GM20431 (cell line): Measurements from ENCODE around the gene SLC35E2B.
"Not testable (repeated sequence)": the region's sequence is repeated elsewhere in the genome, so short reads cannot be mapped to it uniquely, and the experiment has no call there.

ENCODE experiments used
- in situ Hi-C: fragments of 300-500 bp; cut with MseI, MboI; formaldehyde crosslinking; loops from one replicate; pipeline ENCODE4 v1.15.0; 2020; ENCODE audit warnings: low sequenced_read_pairs; ENCODE audit not compliant: unreplicated experiment

SLC35E2B gene

DNA sequence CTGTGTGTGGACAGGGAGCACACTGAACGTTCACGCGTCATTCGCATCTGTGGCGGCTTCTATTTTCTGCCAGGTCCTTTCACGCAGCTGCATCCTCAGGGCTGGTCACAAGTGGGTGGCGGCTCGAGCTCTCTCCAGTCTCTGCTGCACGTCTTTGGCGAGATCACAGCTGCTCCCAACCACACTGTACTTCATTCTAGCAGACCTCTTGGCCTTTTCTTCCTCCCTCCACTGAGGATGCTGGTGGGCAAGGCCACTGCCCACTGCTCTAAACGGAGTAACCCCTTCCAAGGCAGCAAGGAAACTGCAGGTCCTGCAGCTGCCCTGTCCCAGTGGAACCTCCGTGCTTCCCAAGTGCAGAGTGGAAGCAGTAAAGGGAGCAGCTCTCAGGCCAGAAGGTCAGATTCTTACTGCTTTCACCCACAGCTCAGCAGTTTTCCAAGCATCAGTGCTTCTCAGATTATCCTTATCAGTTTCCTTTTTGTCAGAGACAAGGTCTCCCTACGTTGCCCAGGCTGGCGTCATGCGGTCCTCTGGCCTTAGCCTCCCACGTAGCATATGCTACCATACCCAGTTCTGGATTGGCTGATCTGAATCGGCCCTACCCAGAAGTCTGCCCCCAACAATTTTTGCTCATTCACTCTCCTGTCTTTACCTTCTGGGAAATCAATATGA, 44.9 kb downstream of the SLC35E2B start:
- in situ Hi-C loops: not testable (repeated sequence)

DNA sequence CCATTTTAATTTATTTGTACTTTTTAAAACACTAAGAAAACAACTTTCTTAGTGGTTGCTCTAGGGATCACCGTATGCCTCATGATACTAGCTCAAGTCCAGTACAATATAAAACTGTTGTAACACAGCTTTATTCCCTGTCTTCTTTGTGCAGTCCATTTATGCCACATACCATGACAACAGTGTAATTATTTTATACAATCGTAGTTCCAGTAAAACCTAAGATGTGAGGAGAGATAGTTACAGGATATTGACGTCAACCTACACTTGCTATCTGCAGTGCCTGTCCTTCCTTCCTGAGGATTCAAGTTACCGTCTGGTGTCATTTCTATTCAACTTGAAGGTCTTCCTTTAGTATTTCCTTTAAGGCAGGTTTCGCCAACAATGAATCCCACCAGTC, 46.3 kb downstream of the SLC35E2B start:
- in situ Hi-C loops: not testable (repeated sequence)

DNA sequence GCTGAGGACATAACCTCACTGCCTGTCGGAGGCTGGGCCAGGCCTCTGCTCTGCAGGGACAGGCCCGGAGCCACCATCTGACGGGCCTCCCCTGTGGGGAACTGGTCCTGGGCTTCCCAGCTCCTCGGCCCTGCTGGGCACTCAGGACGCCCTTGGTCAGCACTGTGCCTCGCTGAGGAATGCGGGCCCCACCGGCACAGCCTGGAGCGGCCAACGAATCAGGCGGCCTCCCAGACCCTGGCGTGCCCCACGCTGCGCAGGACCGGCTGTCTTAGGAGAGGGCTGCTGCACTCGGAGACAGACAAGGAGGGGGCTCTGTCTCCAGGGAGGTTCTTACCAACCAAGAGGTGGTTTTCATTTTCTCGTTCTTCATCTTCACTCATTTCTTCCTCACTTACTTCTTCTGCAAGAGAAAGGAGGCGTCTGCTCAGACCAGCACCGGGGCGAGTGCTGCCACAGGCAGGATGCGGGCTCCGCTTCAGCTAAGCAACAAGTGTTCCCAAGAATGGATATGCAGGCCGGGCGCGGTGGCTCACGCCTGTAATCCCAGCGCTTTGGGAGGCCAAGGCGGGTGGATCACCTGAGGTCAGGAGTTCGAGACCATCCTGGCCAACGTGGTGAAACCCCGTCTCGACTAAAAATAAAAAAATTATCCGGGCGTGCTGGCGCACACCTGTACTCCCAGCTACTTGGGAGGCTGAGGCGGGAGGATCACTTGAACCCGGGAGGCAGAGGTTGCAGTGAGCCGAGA, 51.7 kb downstream of the SLC35E2B start:
- in situ Hi-C loops: not testable (repeated sequence)

DNA sequence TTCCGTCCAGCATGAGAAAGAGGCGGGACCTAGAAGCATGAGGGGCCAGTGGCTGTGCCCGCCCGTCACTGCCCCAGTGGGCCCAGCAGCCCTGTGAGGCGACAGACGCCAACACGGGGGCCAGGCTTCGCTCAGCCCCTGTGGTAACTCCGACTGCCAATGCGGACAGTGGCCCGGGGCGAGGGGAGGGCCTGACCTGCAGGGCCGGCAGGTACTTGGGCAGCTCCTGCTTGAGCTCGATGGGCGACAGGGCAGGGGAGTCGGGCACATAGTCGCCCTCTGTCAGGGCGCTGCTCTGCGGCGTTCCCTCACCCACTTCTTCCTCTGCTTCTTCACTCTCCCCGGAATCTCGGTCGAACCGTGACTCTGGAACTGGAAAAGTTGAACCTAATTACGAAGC, 52.5 kb downstream of the SLC35E2B start:
- in situ Hi-C loops: not testable (repeated sequence)

DNA sequence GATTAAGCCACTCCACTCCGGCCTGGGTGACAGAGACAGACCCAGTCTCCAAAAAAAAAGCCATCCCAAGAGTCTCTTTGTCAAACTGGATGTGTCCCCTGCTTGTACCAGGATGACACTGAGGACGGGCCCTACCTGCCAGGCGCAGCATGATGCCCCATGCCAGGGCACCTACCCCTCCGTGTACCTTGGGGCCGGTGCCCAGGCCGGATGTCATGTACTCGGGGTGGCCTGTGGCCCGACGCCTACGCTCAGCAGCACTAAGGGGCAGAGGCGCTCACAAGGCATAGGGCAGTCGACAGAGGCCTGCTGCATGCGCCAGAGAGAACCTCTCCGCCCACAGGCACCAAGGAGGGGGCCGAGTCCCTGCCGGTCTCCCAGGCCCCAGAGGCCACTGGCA, 53.2 kb downstream of the SLC35E2B start:
- in situ Hi-C loops: not testable (repeated sequence)

DNA sequence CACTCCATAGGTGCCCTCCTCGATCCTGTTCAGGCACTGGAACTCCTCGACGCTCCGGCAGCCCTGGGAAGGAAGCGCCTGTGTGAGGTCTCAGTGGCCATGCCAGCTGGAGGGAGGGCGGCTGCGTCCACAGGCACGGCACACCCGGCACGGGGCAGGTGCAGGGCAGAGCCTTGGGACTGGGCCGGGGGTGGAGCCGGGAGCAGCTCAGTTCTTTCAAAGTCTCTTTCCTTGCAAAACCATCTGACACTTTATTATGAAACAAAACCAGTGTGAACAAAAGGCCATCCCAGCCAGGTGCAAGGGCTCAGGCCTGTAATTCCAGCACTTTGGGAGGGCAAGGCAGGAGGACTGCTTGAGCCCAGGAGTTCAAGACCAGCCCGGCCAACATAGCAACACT, 54.1 kb downstream of the SLC35E2B start:
- in situ Hi-C loops: not testable (repeated sequence)

DNA sequence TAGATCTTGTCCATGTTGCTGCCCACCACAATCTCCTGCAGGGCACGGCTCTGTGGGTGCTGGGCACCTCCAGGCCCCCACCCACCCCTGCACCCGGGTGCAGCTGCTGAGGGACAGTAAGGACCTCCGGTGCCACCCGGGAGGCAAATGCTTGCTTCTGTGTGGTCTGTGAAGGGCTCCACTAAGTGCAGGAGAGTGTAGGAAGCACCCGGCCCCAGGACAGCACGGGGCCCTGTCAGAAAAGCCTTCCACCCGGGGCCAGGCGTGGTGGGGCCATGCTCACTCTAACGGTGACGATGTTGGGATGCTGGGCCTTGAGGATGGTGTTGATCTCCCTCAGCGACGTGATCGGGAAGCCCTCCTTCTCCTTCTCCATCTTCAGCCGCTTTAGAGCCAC, 55.1 kb downstream of the SLC35E2B start:
- in situ Hi-C loops: not testable (repeated sequence)

DNA sequence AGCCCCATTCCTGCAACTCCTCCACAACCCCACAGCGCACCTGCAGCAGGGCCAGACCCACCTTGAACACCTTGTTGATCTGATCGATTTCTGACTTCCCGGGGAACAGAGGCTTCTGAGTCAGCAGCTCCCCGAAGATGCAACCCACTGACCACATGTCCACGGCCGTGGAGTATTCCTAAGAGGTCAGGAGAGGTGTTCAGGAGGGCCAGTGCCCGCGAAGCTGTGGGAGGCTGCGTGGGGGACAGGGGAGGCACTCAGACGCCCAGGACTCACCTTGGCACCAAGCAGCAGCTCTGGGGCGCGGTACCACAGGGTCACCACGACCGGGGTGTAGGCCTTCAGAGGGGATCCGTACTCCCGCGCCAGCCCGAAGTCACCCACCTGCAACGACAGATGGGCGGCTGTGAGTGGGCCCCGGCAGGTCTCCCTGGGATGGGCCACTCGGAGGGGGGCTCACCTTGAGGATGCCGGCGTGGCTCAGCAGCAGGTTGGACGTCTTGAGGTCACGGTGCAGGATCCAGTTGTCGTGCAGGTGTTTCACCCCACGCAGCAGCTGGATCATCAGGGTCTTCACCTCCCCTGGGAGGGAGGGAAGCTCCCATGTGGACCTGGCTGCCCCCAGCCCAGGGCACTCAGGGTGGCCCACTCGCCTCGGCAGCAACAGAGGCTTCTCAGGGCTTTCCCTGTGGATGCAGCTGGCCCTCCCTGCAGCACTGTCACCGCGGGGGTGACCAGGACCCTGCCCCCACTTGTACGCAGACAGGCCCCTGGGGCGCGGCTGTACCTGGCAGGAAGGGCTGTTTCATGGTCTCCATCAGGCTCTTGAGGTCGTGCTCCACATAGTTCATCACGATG, 55.7 kb downstream of the SLC35E2B start:
- in situ Hi-C loops: not testable (repeated sequence)

DNA sequence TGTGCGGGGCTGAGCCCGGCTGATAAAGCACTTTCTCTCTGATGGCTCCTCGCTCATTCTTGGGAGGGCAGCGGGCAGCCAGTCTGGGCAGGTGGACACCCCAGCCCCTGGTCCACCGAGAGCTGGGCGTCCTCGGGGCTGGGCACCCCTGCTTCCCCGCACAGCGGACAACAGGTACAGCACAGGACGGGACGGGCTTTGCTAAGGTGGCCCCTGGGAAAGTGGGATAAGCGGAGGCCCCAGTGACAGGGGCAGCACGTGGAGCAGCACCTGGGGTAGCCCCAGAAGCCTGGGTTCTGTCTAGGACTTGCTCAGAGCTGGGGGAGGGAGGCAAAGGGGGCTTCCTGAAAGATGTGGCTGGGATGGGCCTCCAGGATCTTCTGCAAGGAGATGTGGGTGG, 58.0 kb downstream of the SLC35E2B start:
- in situ Hi-C loops: not testable (repeated sequence)

DNA sequence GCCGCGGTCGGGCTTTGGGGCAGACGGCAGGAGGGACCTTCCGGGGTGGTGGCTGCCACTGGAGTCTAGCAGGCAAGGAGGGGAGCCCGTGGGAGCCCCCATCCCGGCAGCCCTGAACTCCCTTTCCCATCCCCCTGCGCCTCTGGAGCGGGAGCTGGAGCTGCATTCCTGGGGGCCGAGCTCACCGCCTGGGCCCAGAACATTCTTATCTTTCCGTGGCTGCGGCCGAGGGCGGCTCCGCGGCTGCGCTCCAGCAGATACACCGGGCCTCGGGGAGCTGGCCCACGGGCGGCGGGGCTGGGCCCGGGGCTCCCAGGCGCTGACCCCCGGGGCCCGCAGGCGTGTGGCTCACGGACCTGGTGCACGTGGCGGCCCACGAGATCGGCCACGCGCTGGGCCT, 59.2 kb downstream of the SLC35E2B start:
- in situ Hi-C loops: not testable (repeated sequence)

DNA sequence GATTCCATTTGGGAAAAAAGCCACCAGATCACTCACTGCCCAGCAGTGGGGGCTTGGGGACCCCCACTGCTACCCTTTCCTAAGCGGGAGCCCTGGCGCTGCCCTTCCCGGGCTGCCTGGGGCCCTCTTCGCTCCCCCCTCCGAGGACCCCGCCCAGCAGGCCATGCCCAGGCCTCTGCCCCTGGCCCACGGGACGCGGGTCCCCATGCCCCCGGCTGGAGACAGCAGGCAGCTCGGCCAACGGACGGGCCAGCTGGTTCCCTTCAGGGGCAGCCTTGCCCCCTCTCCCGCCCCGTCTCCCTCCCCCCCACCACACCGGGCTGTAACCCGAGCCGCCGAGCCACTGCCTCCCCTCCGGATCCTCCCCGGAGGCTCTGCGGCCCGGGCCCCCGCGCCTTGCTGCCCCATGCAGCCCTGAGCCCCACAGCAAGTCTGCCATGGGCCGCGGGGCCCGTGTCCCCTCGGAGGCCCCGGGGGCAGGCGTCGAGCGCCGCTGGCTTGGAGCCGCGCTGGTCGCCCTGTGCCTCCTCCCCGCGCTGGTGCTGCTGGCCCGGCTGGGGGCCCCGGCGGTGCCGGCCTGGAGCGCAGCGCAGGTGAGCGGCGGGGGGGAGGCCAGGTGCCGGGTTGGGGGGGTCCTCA, 60.7 kb downstream of the SLC35E2B start, which contains the start of gene MMP23B:
TSS of gene MMP23B (plus strand) at position 392 of the 639 bp plus-strand sequence. CDS start at position 438, 46 bp downstream.
- in situ Hi-C loops: no loop called here

DNA sequence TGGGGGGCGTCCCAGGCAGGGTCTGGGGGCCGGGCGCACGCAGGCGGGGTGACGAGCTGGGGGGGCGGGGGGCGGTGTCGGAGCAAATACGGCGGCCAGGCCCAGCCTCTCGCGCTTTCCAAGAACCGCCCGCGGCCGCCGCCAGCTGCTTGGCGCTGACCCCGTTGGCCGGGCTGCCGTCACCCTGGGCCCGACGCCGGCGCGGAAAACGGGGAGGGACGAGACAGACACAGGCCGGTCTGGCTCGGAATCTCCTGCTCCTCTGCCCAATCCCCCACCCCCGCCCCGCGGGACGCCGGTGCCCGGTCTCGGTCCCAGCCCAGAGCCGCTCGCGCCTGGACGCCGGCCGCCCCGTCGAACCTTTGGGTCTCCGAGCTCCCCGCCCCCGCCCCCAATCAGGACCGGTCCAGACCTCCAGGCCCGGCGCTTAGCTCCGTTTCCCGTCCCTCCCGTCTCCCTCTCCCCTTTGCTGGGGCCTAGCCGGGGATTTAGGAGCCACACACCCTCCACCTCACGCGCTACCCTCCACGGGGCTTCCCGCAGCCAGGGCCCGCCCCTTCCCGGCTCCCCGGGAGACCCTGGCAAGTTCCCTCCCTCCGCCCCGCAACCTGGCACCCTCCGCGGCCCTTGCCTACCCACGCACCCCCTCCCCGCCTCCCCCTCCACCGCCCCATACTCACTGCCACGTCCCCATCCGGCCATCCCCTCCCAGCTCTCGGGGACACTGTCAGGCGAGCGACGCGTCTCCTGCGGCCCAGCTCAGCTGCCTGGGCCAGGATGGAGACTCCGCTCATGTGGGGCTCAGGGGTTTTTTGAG, 61.4 kb downstream of the SLC35E2B start:
- in situ Hi-C loops: no loop called here

DNA sequence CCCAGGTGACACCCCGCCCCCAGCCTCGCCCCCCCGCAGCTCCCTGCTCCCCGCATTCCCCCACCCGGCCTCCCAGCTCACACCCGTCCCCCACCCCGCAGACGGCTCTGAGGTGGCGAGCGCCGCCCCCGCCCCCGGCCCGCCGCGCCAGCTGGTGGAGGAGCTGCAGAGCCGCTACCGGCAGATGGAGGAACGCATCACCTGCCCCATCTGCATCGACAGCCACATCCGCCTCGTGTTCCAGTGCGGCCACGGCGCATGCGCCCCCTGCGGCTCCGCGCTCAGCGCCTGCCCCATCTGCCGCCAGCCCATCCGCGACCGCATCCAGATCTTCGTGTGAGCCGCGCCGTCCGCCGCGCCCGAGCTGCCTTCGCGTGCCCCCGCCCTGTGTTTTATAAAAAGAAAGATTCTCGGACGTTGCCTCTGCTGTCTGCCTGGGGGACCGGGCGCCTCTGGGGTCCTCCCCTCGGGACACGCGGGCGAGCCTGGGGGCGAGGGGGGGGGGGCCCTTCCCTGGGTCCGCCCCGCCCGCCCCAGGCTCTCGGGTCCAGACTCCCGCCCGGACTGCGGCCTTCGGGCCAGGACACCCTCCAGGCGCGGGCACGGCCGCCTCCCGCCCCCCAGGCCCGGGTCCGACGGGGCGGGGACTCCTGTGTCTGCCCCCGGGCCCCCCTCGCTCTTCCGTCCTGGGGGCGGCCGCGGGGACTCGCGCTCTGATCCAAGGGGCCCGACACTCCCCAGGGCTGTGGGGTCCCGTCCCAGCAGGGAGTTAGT, 62.2 kb downstream of the SLC35E2B start:
- in situ Hi-C loops: no loop called here

DNA sequence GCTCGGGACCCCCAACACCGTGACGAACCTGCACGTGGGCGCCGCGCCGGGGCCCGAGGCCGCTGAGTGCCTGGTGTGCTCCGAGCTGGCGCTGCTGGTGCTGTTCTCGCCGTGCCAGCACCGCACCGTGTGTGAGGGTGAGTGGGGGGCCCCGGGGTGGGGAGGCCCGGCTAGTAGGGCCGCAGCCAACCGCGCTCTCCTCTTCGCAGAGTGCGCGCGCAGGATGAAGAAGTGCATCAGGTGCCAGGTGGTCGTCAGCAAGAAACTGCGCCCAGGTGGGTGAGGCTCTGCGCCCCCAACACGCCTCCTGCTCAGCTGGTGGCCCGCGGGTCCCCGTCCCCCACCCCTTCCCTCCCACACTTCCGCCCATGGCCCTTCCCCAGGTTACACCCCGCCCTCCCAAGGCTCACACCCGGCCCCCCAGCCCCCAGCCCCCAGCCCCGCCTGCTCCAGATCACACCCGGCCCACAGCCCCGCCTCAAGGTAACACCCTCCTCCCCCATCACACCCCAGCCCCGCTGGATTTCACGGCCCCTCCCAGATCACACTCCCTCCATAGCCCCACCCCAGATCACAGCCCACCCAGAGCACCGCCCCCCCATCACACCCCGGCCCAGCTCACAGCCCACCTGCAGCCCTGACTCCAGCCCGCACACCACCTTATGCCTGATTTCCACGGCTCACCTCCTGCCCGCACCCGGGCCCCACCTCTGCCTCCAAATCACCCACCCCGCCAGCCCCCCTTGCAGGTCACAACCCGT, 63.0 kb downstream of the SLC35E2B start:
- in situ Hi-C loops: no loop called here

DNA sequence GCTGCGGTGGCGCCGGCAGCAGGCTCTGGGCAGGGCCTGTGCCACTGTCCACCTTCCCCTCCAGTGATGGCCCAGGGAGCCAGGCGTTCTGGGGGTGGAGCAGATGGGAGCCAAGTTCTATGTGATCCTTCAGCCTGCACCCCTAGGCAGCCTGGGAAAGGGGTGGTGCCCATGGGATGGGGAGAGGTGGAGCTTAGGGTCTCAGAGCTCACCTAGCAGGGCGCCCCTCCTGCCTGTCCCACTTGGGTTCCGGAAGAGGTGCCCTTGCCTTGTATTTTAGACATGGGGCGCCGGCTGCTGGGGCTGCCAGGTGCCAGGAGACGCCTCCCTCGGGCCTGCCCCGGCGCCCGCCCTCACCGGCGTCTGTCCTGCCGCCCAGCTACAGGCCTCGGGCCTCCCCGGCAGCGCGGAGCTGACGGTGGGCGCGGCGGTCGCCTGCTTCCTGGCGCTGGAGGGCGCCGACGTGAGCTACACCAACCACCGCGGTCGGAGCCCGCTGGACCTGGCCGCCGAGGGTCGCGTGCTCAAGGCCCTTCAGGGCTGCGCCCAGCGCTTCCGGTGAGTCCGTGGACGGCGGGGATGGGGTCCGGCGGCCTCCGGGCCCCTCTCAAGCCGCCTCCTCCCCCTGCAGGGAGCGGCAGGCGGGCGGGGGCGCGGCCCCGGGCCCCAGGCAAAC, 63.7 kb downstream of the SLC35E2B start:
- in situ Hi-C loops: no loop called here

DNA sequence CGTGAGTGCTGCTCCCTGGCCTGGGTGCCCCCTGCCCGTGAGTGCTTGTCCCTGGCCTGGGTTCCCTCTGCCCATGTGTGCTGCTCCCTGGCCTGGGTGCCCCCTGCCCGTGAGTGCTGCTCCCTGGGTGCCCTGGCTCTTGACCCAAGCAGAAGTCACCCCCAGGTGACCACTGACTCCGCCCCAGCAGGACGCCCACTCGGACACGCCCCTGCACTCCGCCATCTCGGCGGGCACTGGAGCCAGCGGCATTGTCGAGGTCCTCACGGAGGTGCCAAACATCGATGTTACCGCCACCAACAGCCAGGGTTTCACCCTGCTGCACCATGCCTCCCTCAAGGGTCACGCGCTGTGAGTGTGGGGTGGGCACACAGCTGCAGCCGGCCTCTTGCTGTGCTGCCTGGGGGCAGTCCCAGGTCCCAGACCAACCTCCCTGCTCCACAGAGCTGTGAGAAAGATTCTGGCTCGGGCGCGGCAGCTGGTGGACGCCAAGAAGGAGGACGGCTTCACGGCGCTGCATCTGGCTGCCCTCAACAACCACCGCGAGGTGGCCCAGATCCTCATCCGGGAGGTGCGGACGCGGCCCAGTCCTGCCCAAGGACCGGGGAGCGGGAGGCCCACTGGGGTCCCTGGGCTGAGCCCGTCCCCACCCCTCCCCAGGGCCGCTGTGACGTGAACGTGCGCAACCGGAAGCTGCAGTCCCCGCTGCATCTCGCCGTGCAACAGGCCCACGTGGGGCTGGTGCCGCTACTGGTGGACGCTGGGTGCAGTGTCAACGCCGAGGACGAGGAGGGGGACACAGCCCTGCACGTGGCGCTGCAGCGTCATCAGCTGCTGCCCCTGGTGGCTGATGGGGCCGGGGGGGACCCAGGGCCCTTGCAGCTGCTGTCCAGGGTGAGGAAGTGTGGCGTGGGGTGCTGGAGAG, 64.5 kb downstream of the SLC35E2B start:
- in situ Hi-C loops: no loop called here
